Measurements from ENCODE around the gene SRSF2.

DNA sequence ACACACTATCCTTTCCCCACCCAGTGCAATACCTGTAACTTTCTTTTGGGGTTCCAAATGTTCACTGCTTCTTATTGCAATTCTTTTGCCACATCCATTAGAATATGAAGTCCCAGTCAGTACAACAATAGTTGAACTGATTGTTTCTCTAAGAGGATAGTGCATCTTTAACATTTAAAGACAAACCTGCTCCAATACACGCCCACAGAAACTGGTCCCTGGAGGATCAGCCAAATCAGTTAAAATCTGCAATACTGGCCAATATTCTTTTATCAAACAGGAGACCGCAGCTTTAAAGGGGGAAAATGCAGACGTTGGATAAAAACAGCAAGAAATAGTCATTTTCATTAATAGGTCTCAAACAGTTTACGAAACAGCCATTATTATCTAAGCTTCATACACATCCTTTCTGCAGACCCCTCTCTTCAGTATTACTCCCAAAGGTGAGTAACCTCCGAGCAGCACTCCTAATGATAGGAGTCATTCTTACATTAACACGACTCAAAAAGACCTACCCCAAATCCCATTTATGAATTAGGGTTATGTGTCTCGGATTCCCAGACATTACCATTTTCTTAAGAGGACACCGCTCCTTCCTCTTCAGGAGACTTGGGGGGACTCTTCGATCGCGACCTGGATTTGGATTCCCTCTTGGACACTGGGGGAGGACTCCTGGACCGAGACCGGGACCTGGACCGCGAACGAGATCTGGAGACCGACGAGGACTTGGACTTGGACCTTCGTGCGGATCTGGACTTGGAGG, 1.4 kb downstream of the SRSF2 start:
- TF ChIP-seq SUZ12 (IDR thresholded peaks at IDR 0.05; ENCODE audit: extremely low read depth, insufficient read depth, insufficient read length) (no peak), ZNF274 (IDR thresholded peaks at IDR 0.05; ENCODE audit: low read depth, low read length) (no peak)
